ENCODE measurements around the gene RING1.

GRCh38 chr6:33178755-33179475 lies 29.4 kb upstream of the RING1 start:
- TF ChIP-seq CTCF (IDR thresholded peaks at IDR 0.05) (no peak), POLR2AphosphoS5 (IDR thresholded peaks at IDR 0.05) (no peak)
